ENCODE data around the gene ARFGEF3.

DNA sequence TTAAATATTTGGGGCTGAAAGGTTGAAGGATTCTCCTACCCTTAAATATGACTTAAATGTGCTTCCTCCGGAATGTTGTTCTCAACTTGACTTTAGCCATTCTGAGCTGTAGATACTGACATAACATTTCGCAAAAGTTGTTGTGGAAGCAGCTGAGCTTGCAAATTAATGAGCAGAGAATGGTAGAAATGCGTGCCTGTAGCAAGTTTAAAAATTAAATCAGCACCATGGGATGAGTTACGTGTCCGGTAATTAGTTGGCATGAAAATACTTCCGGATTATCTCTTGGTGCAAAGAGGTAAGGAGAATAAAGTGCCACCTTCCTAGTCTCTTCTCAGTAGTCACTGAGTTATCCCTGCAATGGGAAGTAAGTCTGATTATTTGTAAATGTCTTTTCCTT lies 80.2 kb downstream of the ARFGEF3 start:
- TF ChIP-seq, protein P1, sequence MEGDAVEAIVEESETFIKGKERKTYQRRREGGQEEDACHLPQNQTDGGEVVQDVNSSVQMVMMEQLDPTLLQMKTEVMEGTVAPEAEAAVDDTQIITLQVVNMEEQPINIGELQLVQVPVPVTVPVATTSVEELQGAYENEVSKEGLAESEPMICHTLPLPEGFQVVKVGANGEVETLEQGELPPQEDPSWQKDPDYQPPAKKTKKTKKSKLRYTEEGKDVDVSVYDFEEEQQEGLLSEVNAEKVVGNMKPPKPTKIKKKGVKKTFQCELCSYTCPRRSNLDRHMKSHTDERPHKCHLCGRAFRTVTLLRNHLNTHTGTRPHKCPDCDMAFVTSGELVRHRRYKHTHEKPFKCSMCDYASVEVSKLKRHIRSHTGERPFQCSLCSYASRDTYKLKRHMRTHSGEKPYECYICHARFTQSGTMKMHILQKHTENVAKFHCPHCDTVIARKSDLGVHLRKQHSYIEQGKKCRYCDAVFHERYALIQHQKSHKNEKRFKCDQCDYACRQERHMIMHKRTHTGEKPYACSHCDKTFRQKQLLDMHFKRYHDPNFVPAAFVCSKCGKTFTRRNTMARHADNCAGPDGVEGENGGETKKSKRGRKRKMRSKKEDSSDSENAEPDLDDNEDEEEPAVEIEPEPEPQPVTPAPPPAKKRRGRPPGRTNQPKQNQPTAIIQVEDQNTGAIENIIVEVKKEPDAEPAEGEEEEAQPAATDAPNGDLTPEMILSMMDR (IDR thresholded peaks at IDR 0.05): no peak
- no peak for TF ChIP-seq POLR2A (IDR thresholded peaks at IDR 0.05)
